HepG2 (cell line): Measurements from ENCODE around the gene HYOU1. TPM values are rescaled to one million over a fixed set of nuclear protein-coding genes. Genes with fewer than 3 reads are reported as not detected.

ENCODE experiments used
- AKAP8 ChIP-seq: sonication (generic); formaldehyde crosslinking; IDR thresholded peaks from 2 replicates; pipeline ENCODE4 v1.5.1; 2020; ENCODE audit warnings: mild to moderate bottlenecking, missing genetic modification reagents
- ASH2L ChIP-seq: fragments of 300-600, 200-600 bp; sonication (generic); IDR thresholded peaks from 2 replicates; pipeline ENCODE4 v1.7.0; 2017; ENCODE audit warnings: low read depth, mild to moderate bottlenecking, moderate library complexity, mixed read lengths, low read length; ENCODE audit not compliant: insufficient read length
- CEBPB ChIP-seq: IDR thresholded peaks from 2 replicates; pipeline ENCODE4 v1.6.1; 2011; ENCODE audit warnings: low read depth, low read length, improper control_type of control experiment, borderline replicate concordance
- ETV6 ChIP-seq: sonication (generic); formaldehyde crosslinking; conservative IDR thresholded peaks from 2 replicates; pipeline ENCODE4 v1.4.0; 2020; ENCODE audit warnings: missing genetic modification reagents
- NCOA5 ChIP-seq: sonication (generic); formaldehyde crosslinking; IDR thresholded peaks from 2 replicates; pipeline ENCODE4 v1.4.0; 2020; ENCODE audit warnings: missing genetic modification reagents
- NR1H2 ChIP-seq: sonication (generic); formaldehyde crosslinking; IDR thresholded peaks from 2 replicates; pipeline ENCODE4 v1.8.1; 2022; ENCODE audit warnings: low read depth, missing genetic modification reagents, borderline replicate concordance
- PHF8 ChIP-seq: sonication (generic); formaldehyde crosslinking; IDR thresholded peaks from 2 replicates; pipeline ENCODE4 v1.5.0; 2020; ENCODE audit warnings: missing genetic modification reagents
- SMAD3 ChIP-seq: sonication (generic); formaldehyde crosslinking; IDR thresholded peaks from 2 replicates; pipeline ENCODE4 v1.4.0; 2020; ENCODE audit warnings: missing genetic modification reagents
- TEAD2 ChIP-seq: sonication (generic); formaldehyde crosslinking; IDR thresholded peaks from 2 replicates; pipeline ENCODE4 v1.9.0; 2021; ENCODE audit warnings: missing genetic modification reagents
- ZFP62 ChIP-seq: sonication (generic); formaldehyde crosslinking; IDR thresholded peaks from 2 replicates; pipeline ENCODE4 v1.4.0; 2020; ENCODE audit warnings: missing genetic modification reagents
- ZFY ChIP-seq: sonication (generic); formaldehyde crosslinking; IDR thresholded peaks from 2 replicates; pipeline ENCODE4 v1.4.0; 2020; ENCODE audit warnings: missing genetic modification reagents
- ZMYM4 ChIP-seq: sonication (generic); formaldehyde crosslinking; IDR thresholded peaks from 2 replicates; pipeline ENCODE4 v1.8.1; 2023; ENCODE audit warnings: mild to moderate bottlenecking, missing genetic modification reagents
- ZNF205 ChIP-seq: IDR thresholded peaks from 2 replicates; pipeline ENCODE4 v1.6.1; 2018; ENCODE audit warnings: missing biosample characterization, missing genetic modification reagents
- ZNF274 ChIP-seq: sonication (generic); formaldehyde crosslinking; IDR thresholded peaks from 2 replicates; pipeline ENCODE4 v1.5.1; 2020; ENCODE audit warnings: mild to moderate bottlenecking, missing genetic modification reagents
- ZNF329 ChIP-seq: sonication (generic); formaldehyde crosslinking; IDR thresholded peaks from 2 replicates; pipeline ENCODE4 v1.9.0; 2021; ENCODE audit warnings: low read depth, mild to moderate bottlenecking, missing genetic modification reagents
- ZNF33A ChIP-seq: sonication (generic); formaldehyde crosslinking; IDR thresholded peaks from 2 replicates; pipeline ENCODE4 v1.5.1; 2020; ENCODE audit warnings: missing genetic modification reagents, mild to moderate bottlenecking, moderate library complexity, borderline replicate concordance
- ZNF781 ChIP-seq: sonication (generic); formaldehyde crosslinking; IDR thresholded peaks from 2 replicates; pipeline ENCODE4 v1.5.1; 2020; ENCODE audit warnings: borderline replicate concordance, mild to moderate bottlenecking, missing genetic modification reagents; ENCODE audit errors: not compliant biosample characterization
- ZNF850 ChIP-seq: sonication (generic); formaldehyde crosslinking; conservative IDR thresholded peaks from 2 replicates; pipeline ENCODE4 v1.9.0; 2021; ENCODE audit warnings: mild to moderate bottlenecking, missing genetic modification reagents
- polyA plus RNA-seq, 8 experiments: library from polyadenylated mRNA; depleted of rRNA in 3 of 8; stranded (reverse) in 7 of 8; unstranded in 1 of 8; fragments of >200 nt; fragmentation: Illumina TruSeq in 4 of 8; extraction: Trizol in 4 of 8; gene quantifications; 2 replicates each; pipeline versions ENCODE4 v1.2.1 to v1.2.3, GENCODE V29; 2011 to 2016; ENCODE audit warnings: low read depth in 4 of 8, missing spikeins in 1 of 8, mixed read lengths in 1 of 8; ENCODE audit not compliant: insufficient read depth in 1 of 8
- total RNA-seq, 5 experiments: library from RNA; depleted of rRNA; stranded (reverse); fragments of >200 nt; fragmentation: Illumina TruSeq; extraction: Trizol; gene quantifications; 2 replicates each; pipeline ENCODE4 v1.2.3, GENCODE V29; 2016; ENCODE audit warnings: low read depth in 1 of 5
- TF ChIP-seq, protein P1 (sequence below): sonication (generic); formaldehyde crosslinking; IDR thresholded peaks from 2 replicates; pipeline ENCODE4 v1.5.0; 2020; ENCODE audit warnings: missing genetic modification reagents
- TF ChIP-seq, protein P2 (sequence below), 2 experiments: sonication (generic) in 1 of 2; formaldehyde crosslinking in 1 of 2; IDR thresholded peaks; 2 replicates each; pipeline versions ENCODE4 v1.4.0 to v1.6.1; 2018 to 2020; ENCODE audit warnings: missing genetic modification reagents in 2 of 2, borderline replicate concordance in 1 of 2, low read depth in 1 of 2, mild to moderate bottlenecking in 1 of 2, missing biosample characterization in 1 of 2
- TF ChIP-seq, protein P3 (sequence below): sonication (generic); formaldehyde crosslinking; IDR thresholded peaks from 2 replicates; pipeline ENCODE4 v1.9.0; 2021; ENCODE audit warnings: missing genetic modification reagents, mild to moderate bottlenecking, borderline replicate concordance
- TF ChIP-seq, protein P4 (sequence below): sonication (generic); formaldehyde crosslinking; IDR thresholded peaks from 2 replicates; pipeline ENCODE4 v1.5.0; 2020; ENCODE audit warnings: missing genetic modification reagents, mild to moderate bottlenecking, borderline replicate concordance
- TF ChIP-seq, protein P5 (sequence below): sonication (generic); formaldehyde crosslinking; conservative IDR thresholded peaks from 2 replicates; pipeline ENCODE4 v1.5.0; 2020; ENCODE audit warnings: missing genetic modification reagents
- TF ChIP-seq, protein P6 (sequence below): sonication (generic); formaldehyde crosslinking; IDR thresholded peaks from 2 replicates; pipeline ENCODE4 v1.8.0; 2022; ENCODE audit warnings: missing genetic modification reagents, mild to moderate bottlenecking, borderline replicate concordance

The HYOU1 gene
- total and polyA plus RNA-seq, 2 of the 13 experiments (the other 11 are each of a cell fraction or from before 2014, with no cell fraction given), result 127 to 155 TPM

DNA sequence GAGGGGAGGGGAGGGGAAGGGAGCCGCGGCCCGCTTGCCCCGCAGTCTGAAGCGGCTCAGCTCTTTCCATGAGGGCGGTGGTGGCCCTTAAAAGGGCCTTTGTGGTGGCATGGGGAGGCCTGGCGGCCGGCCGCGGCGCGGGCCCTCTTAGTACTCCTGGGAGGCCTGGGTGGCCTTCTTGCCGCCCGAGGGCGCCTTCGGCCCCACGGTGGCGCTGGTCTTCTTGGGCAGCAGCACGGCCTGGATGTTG, 37.7 kb upstream of the HYOU1 start (continued):
- peak; percentile 91 for TF ChIP-seq ZFY (CRISPR knock-in tag)
- TF ChIP-seq, protein P1, sequence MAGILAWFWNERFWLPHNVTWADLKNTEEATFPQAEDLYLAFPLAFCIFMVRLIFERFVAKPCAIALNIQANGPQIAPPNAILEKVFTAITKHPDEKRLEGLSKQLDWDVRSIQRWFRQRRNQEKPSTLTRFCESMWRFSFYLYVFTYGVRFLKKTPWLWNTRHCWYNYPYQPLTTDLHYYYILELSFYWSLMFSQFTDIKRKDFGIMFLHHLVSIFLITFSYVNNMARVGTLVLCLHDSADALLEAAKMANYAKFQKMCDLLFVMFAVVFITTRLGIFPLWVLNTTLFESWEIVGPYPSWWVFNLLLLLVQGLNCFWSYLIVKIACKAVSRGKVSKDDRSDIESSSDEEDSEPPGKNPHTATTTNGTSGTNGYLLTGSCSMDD (CRISPR knock-in tag), result no peak
- no peak for TF ChIP-seq ZNF329 (CRISPR knock-in tag)
- TF ChIP-seq ZFP62 (CRISPR knock-in tag), result no peak
- no peak for TF ChIP-seq NR1H2 (CRISPR knock-in tag)
- no peak for TF ChIP-seq ASH2L
- no peak for TF ChIP-seq ETV6
- no peak for TF ChIP-seq ZNF205 (CRISPR knock-in tag)
- TF ChIP-seq, protein P2, sequence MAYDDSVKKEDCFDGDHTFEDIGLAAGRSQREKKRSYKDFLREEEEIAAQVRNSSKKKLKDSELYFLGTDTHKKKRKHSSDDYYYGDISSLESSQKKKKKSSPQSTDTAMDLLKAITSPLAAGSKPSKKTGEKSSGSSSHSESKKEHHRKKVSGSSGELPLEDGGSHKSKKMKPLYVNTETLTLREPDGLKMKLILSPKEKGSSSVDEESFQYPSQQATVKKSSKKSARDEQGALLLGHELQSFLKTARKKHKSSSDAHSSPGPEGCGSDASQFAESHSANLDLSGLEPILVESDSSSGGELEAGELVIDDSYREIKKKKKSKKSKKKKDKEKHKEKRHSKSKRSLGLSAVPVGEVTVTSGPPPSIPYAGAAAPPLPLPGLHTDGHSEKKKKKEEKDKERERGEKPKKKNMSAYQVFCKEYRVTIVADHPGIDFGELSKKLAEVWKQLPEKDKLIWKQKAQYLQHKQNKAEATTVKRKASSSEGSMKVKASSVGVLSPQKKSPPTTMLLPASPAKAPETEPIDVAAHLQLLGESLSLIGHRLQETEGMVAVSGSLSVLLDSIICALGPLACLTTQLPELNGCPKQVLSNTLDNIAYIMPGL (CRISPR knock-in tag; IDR thresholded peaks at IDR 0.05; ENCODE audit: borderline replicate concordance in 1 of 2, low read depth in 1 of 2), result peak; percentile 96 to 98; a peak in 2 of 4 replicates
- no peak for TF ChIP-seq CEBPB
- no peak for TF ChIP-seq ZNF850 (CRISPR knock-in tag)
- TF ChIP-seq, protein P3, sequence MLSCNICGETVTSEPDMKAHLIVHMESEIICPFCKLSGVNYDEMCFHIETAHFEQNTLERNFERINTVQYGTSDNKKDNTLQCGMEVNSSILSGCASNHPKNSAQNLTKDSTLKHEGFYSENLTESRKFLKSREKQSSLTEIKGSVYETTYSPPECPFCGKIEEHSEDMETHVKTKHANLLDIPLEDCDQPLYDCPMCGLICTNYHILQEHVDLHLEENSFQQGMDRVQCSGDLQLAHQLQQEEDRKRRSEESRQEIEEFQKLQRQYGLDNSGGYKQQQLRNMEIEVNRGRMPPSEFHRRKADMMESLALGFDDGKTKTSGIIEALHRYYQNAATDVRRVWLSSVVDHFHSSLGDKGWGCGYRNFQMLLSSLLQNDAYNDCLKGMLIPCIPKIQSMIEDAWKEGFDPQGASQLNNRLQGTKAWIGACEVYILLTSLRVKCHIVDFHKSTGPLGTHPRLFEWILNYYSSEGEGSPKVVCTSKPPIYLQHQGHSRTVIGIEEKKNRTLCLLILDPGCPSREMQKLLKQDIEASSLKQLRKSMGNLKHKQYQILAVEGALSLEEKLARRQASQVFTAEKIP (CRISPR knock-in tag), result no peak
- peak; percentile 87 for TF ChIP-seq PHF8 (CRISPR knock-in tag)
- no peak for TF ChIP-seq ZMYM4 (CRISPR knock-in tag)
- TF ChIP-seq, protein P4, sequence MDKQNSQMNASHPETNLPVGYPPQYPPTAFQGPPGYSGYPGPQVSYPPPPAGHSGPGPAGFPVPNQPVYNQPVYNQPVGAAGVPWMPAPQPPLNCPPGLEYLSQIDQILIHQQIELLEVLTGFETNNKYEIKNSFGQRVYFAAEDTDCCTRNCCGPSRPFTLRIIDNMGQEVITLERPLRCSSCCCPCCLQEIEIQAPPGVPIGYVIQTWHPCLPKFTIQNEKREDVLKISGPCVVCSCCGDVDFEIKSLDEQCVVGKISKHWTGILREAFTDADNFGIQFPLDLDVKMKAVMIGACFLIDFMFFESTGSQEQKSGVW (CRISPR knock-in tag), result no peak
- no peak for TF ChIP-seq ZNF274
- no peak for TF ChIP-seq ZNF33A
- no peak for TF ChIP-seq NCOA5
- TF ChIP-seq, protein P5, sequence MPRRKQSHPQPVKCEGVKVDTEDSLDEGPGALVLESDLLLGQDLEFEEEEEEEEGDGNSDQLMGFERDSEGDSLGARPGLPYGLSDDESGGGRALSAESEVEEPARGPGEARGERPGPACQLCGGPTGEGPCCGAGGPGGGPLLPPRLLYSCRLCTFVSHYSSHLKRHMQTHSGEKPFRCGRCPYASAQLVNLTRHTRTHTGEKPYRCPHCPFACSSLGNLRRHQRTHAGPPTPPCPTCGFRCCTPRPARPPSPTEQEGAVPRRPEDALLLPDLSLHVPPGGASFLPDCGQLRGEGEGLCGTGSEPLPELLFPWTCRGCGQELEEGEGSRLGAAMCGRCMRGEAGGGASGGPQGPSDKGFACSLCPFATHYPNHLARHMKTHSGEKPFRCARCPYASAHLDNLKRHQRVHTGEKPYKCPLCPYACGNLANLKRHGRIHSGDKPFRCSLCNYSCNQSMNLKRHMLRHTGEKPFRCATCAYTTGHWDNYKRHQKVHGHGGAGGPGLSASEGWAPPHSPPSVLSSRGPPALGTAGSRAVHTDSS (CRISPR knock-in tag), result no peak
- TF ChIP-seq TEAD2 (CRISPR knock-in tag), result no peak
- no peak for TF ChIP-seq AKAP8 (CRISPR knock-in tag)
- TF ChIP-seq ZNF781 (CRISPR knock-in tag), result no peak
- 0 out of 2 replicates have a peak, but pooled peaks have one; percentile 2 for TF ChIP-seq SMAD3 (CRISPR knock-in tag)
- TF ChIP-seq, protein P6, sequence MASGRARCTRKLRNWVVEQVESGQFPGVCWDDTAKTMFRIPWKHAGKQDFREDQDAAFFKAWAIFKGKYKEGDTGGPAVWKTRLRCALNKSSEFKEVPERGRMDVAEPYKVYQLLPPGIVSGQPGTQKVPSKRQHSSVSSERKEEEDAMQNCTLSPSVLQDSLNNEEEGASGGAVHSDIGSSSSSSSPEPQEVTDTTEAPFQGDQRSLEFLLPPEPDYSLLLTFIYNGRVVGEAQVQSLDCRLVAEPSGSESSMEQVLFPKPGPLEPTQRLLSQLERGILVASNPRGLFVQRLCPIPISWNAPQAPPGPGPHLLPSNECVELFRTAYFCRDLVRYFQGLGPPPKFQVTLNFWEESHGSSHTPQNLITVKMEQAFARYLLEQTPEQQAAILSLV (CRISPR knock-in tag), result no peak
